Fibroblast of skin of scalp (primary cell): ENCODE data around the gene MYO9A.
"Not testable (repeated sequence)": the region's sequence is repeated elsewhere in the genome, so short reads cannot be mapped to it uniquely, and the experiment has no call there.

Experiments used
- DNase-seq: peaks from one replicate; pipeline ENCODE4 v3.0.0-alpha.2; 2013

MYO9A gene

DNA sequence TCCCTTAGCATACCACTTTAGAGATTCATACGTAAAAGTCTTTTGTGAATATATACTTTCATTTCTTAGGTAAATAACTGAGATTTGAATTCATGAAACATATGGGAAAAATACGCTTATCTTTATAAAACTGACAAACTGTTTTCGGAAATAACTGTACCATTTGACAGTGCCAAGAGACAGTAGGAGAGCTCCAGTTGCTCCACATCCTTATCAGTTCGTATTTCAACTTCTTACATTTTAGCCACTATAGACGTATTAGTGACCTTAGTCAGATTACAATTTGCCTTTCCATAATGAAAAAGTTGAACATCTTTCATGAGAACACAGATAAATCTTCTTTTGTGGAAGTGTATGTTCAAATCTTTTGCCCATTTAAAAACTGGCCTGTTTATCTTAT, 174.1 kb downstream of the MYO9A start:
- no peak for DNase-seq

DNA sequence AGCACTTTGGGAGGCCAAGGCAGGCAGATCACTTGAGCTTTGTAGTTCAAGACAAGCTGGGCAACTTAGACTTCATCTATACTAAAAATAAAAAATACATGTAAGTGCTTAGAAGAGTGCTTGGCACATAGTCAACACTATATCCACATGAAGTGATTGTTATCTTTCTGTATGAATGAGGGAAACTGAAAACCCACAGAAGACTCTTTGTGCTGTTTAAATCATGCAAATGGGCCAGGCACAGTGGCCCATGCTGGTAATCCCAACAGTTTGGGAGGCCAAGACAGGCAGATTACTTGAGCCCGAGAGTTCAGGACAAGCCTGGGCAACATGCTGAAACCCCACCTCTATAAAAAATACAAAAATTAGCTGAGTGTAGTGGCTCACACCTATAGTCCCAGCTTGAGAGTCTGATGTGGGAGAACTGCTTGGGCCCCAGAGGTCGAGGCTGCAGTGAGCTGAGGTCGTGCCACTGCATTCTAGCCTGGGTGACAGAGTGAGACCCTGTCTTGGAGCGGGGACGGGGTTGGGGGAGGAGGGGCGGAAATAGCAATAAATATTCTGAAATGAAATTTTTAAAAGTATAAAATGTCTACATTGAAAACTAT, 177.9 kb downstream of the MYO9A start:
- DNase-seq = no peak

DNA sequence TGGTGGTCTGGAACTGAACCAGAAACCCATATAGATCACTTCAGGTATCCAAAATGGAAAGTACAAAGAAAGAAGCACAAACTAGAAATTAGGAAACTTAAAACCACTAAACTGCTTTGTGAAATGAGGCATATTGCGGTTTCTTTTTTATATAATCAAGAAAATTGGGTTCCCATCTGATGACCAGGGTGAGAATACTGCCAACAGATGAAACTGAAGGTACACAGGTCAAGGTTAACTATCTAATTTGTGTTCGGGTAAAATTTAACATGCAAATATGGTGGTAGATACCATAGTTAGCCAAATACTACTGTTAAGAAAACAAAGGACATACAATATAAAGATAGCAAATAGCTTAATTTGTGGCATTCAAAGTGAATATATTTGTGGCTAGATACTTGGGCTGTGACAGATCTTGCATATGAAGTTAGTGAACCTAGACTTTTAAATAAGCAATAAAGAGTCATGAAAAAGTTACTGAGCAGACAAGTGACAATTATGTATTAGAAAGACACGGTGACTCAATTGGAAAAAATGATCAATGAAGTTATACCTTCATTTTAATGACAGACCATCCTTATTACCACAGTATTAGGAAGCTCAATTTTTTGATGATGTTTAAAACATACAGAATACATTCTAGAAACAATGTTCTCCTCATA, 180.2 kb downstream of the MYO9A start:
- DNase-seq = no peak

DNA sequence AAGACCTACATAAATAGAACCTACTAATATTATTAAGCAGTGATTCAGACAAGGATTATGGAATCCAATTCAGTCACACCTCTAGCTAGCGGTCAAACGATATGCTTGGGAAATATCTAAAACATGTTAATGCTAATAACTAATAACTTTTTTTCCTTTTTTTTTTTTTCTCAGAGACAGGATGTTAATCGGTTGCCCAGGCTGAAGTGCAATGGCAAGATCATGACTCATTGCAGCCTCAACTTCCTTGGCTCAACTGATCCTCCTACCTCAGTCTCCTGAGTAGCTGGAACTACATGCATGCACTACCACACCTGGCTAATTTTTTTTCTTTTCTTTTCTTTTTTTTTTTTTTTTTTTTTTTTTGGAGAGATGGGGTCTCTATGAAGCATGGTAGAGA, 183.5 kb downstream of the MYO9A start:
- no peak for DNase-seq

GRCh38 chr15:71932689-71933088, 185.3 kb downstream of the MYO9A start:
- DNase-seq = no peak

GRCh38 chr15:71931261-71931660, 186.7 kb downstream of the MYO9A start:
- no peak for DNase-seq

DNA sequence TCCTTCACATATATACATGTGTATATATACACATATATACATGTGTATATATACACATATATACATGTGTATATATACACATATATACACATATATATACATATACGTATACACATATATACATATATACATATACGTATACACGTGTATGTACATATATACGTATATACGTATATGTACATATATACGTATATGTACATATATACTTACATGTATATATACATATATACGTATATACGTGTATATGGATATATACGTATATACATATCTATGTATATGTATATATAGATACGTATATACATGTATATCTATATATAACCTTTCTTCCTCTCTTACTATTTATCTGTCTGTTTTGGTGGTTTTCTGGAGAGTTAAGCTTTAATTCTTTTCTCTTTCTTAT, 192.8 kb downstream of the MYO9A start:
- DNase-seq = no peak

GRCh38 chr15:71921191-71921590, 196.8 kb downstream of the MYO9A start:
- DNase-seq = no peak

- no peak for DNase-seq
These were observed 197.4 kb downstream of the MYO9A start for GRCh38 chr15:71920573-71920972.

GRCh38 chr15:71916834-71917233, 201.1 kb downstream of the MYO9A start:
- DNase-seq = no peak

DNA sequence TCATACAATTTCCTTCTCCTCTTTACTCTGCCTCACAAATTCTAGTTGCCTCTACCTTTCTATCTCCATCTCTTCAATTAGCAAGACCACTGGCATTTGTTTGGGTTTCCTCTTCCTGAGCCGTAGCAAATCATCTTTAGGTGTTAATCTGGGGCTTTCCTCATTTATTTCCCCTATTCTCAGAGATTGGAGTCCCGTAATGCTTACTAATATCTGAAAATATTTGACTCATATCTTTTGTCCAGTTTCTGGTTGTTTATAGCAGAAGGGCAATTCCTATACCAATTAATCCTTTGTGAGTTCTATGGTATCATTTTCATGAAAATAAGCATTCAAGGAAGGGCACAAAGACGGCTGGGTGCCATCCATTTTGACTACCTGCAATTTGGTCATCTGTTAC, 203.9 kb downstream of the MYO9A start:
- DNase-seq = no peak

DNA sequence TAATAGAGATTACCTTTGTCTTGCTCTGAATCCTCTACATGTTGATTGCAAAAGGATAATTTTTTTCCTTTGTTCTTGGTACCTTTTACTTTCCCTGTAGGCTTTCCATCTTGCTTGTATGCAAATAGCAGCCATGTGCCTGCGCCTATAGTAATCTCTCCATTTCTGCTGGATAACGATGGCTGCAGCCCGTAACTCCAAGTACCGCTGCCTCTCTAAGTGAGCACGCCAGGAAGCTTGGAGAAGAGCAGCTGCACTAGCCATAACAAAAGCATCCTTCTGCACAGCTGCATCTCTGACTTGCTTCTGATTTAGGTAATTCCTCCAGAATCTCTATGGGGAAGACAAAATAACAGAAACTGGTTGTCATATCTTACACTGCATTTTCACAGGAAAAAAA, 218.3 kb downstream of the MYO9A start:
- DNase-seq = no peak

- DNase-seq = peak; percentile 43
These were observed 224.3 kb downstream of the MYO9A start for GRCh38 chr15:71893691-71894090.

GRCh38 chr15:71892335-71892734, 225.6 kb downstream of the MYO9A start:
- DNase-seq = no peak

GRCh38 chr15:71891026-71891425, 226.9 kb downstream of the MYO9A start:
- no peak for DNase-seq

DNA sequence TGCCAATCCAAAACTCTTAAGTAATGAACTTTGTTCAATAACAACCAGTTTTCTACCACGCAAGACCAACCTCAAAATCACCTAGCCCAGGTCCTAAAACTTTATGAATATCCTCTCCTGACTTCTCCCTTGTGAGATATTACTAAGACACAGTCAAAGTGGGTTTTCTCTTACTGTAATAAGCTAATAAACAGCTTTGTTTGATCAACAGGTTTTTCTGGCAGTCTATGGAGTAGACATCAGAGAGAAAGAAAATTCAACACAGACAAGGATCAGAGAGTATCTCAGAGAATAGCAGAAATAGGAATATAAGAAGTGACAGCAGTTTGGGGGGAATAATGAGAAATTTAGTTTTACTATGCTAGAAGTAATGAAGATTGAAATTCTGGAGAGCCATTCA, 228.0 kb downstream of the MYO9A start:
- no peak for DNase-seq

- no peak for DNase-seq
These were observed 228.6 kb downstream of the MYO9A start for GRCh38 chr15:71889385-71889784.

DNA sequence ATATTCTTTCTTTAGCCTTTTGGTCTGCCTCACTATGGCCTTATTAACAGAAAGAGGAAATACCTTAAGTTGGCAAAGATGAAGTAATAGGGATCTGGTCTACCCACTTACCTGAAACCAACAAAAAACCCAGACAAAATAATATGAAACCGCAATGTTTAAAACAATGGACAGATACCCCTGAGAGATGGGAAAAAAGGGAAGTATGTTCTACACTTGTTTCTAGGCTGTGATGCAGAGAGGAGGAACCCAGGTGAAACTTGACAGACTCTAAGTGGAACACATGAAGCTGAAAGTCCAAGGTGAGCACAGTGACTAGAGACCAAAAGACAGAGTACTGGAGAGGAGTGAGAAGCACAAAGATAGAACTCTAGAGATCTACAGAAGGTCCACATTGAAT, 229.2 kb downstream of the MYO9A start:
- no peak for DNase-seq

- no peak for DNase-seq
These were observed 232.6 kb downstream of the MYO9A start for GRCh38 chr15:71885390-71885789.

- DNase-seq = no peak
These were observed 234.5 kb downstream of the MYO9A start for GRCh38 chr15:71883447-71883846.

- DNase-seq = no peak
These were observed 237.7 kb downstream of the MYO9A start for GRCh38 chr15:71880276-71880675.

DNA sequence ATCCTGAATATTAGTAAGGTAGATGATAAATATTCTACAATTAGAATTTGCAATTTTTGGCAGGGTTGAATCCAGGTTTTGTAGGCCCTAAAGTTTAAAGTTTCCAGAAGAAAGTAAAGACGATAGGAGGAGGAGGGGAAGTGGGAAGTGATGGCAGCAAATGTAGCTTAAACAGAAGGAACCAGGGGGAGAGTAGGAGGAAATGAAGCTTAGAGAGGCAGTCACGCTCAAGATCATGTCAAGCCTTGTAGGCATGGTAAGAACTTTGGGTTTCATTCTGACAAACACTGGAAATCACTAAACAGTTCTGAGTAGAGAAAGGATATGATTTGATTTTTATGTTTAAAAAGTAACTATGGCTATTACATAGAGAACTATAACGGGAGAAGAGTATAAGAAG, 243.7 kb downstream of the MYO9A start:
- no peak for DNase-seq

DNA sequence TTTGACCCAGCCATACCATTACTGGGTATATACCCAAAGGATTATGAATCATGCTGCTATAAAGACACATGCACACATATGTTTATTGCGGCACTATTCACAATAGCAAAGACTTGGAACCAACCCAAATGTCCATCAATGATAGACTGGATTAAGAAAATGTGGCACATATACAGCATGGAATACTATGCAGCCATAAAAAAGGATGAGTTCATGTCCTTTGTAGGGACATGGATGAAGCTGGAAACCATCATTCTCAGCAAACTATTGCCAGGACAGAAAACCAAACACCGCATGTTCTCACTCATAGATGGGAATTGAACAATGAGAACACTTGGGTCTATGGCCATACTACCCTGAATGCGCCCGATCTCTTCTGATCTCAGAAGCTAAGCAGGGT, 259.7 kb downstream of the MYO9A start:
- DNase-seq = not testable (repeated sequence)

- DNase-seq = no peak
These were observed 264.4 kb downstream of the MYO9A start for GRCh38 chr15:71853543-71853942.

DNA sequence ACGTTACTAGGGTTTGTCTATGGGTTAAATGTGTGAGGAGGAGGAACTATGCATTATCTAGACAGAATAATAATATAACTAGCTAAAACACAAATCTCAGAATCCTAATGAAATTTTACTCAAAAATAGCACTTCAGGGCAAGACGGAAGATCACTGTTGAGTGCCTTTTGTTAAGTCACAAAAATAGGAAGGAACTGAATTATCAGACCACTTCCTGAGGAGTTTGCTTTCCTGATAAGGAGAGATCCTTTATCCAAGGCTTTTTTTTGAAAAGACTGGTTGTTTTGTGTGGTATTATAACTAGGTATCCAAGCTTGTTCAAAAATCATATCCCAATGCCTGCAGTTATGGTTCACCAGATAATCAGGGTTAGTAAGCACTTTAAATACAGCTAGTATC, 273.0 kb downstream of the MYO9A start:
- DNase-seq = no peak
